ENCODE data around the gene ZNF607. TPM values are rescaled to one million over a fixed set of nuclear protein-coding genes. Genes with fewer than 3 reads are reported as not detected.

Gene ZNF607
- total RNA-seq, 1 experiment from 2014 or later: 0.59 TPM

GRCh38 chr19:37654118-37654517, 65.4 kb downstream of the ZNF607 start:
- no peak for DNase-seq (ENCODE audit: low spot score)

Other genes with a start within 250 kb of the ZNF607 start
- gene ZNF793, start 212.8 kb downstream of the ZNF607 start, total RNA-seq (2014; rRNA removed; shearing (Covaris generic)): 0.26 and 0.41 TPM in 2 replicates
- 1.9 and 6.2 TPM in 2 replicates for gene ZNF571, start 125.0 kb downstream of the ZNF607 start, total RNA-seq (2014; rRNA removed; shearing (Covaris generic))
- 0.07 and 0.14 TPM in 2 replicates for gene ZNF540, start 124.9 kb downstream of the ZNF607 start, total RNA-seq (2014; rRNA removed; shearing (Covaris generic))
- 10.0 and 10.1 TPM in 2 replicates for gene ZFP30, start 64.3 kb downstream of the ZNF607 start, total RNA-seq (2014; rRNA removed; shearing (Covaris generic))
- gene ZNF573, start 59.8 kb upstream of the ZNF607 start, total RNA-seq (2014; rRNA removed; shearing (Covaris generic)): 4.9 and 6.0 TPM in 2 replicates
- not detected in 2 replicates for gene WDR87, start 186.8 kb upstream of the ZNF607 start, total RNA-seq (2014; rRNA removed; shearing (Covaris generic))
- 27.2 and 42.2 TPM in 2 replicates for gene SIPA1L3, start 187.4 kb upstream of the ZNF607 start, total RNA-seq (2014; rRNA removed; shearing (Covaris generic))

All from A172 (cell line).